Measurements from ENCODE around the gene SPTA1.
"Not testable (repeated sequence)": the region's sequence is repeated elsewhere in the genome, so short reads cannot be mapped to it uniquely, and the experiment has no call there.

- not testable (repeated sequence) for TF ChIP-seq CTCF (IDR thresholded peaks at IDR 0.05; ENCODE audit: low read depth, low read length, missing input control); RXRA (IDR thresholded peaks at IDR 0.05); TAF1 (conservative IDR thresholded peaks at IDR 0.05); REST (IDR thresholded peaks at IDR 0.05); GABPA (IDR thresholded peaks at IDR 0.05 in 1 of 2, conservative IDR thresholded peaks at IDR 0.05 in 1 of 2); NR2F2 (IDR thresholded peaks at IDR 0.05); YY1 (IDR thresholded peaks at IDR 0.05); JUND (IDR thresholded peaks at IDR 0.05); SP1 (IDR thresholded peaks at IDR 0.05); ATF3 (IDR thresholded peaks at IDR 0.05); MAX (IDR thresholded peaks at IDR 0.05); RAD21 (IDR thresholded peaks at IDR 0.05); EGR1 (IDR thresholded peaks at IDR 0.05; ENCODE audit: low read depth in 2 of 2); ZBTB33 (IDR thresholded peaks at IDR 0.05)
Observed at GRCh38 chr1:158691149-158691548, 4.6 kb upstream of the SPTA1 start.

Measured in liver (tissue), 3 donors.